H1 (cell line): ENCODE results near the gene CBFA2T2. TPM values are rescaled to one million over a fixed set of nuclear protein-coding genes. Genes with fewer than 3 reads are reported as not detected.

Source experiments
- EP300 ChIP-seq, 2 experiments: IDR thresholded peaks; 1 replicate in 1 of 2; 2 replicates in 1 of 2; pipeline ENCODE4 v1.6.1; 2011 to 2012; ENCODE audit warnings: low read depth in 2 of 2, low read length in 2 of 2, mild to moderate bottlenecking in 2 of 2, borderline replicate concordance in 1 of 2, inconsistent platforms in 1 of 2, moderate library complexity in 1 of 2
- KDM5A ChIP-seq: fragments of 200-600 bp; IDR thresholded peaks from 2 replicates; pipeline ENCODE4 v1.7.1; 2012; ENCODE audit warnings: mild to moderate bottlenecking, low read length, inconsistent platforms, mixed read lengths
- POU5F1 ChIP-seq: IDR thresholded peaks from 2 replicates; pipeline ENCODE4 v1.6.1; 2011; ENCODE audit warnings: low read depth, mild to moderate bottlenecking, low read length, moderate library complexity
- TAF1 ChIP-seq: IDR thresholded peaks from 2 replicates; pipeline ENCODE4 v1.6.1; 2011; ENCODE audit warnings: mild to moderate bottlenecking, low read depth, low read length
- YY1 ChIP-seq: IDR thresholded peaks from 2 replicates; pipeline ENCODE4 v1.6.1; 2011; ENCODE audit warnings: low read depth, mild to moderate bottlenecking, low read length
- polyA plus RNA-seq, 7 experiments: library from polyadenylated mRNA; depleted of rRNA in 3 of 7; stranded (reverse) in 5 of 7; unstranded in 2 of 7; fragments of >200 nt in 5 of 7; fragments of 200-250 nt in 2 of 7; gene quantifications; 1 replicate in 5 of 7; 2 replicates in 1 of 7; 4 replicates in 1 of 7; pipeline versions ENCODE4 v1.2.1 to v1.2.3, GENCODE V29; 2011 to 2013; ENCODE audit warnings: missing spikeins in 2 of 7, mixed read lengths in 2 of 7
- total RNA-seq: library from RNA; stranded (reverse); fragmentation: NEBNext Ultra II Directional; extraction: Animal tissue kit (Norgen Biotek cat#: 25700); gene quantifications from 2 replicates; pipeline ENCODE4 v1.2.1, GENCODE V29; 2021

The CBFA2T2 gene
- total and polyA plus RNA-seq, 2 of the 8 experiments (the other 6 are each of a cell fraction or from before 2014, with no cell fraction given), result 11.6 to 12.9 TPM

DNA sequence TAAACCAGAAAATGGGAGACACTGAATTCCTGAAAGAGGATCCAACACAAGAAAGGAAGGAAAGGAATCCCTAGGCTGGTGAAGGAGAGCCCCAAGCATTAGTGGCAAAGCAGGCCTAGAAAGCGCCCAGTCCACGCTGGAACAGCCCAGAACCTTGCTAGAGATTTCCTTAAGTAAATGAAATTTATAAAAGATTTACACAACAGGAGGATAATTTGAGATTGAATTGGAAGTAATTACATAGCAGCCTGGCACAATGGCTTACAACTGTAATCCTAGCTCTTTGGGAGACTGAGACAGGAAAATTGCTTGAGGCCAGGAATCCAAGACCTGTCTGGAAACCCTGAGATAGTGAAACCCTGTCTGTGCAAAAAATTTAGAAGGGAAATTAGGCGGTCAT lies 145.4 kb downstream of the CBFA2T2 start (continued):
- no peak for TF ChIP-seq POU5F1
- TF ChIP-seq TAF1, result no peak
- TF ChIP-seq YY1, result no peak
- TF ChIP-seq EP300 (IDR thresholded peaks at IDR 0.05; ENCODE audit: borderline replicate concordance in 1 of 2, low read depth in 2 of 2, low read length in 2 of 2), result no peak
- TF ChIP-seq KDM5A, result no peak
